GM12891 (cell line): ENCODE results near the gene KIAA1549.
"Not testable (repeated sequence)": the region's sequence is repeated elsewhere in the genome, so short reads cannot be mapped to it uniquely, and the experiment has no call there.

Experiments used
- DNase-seq: peaks from one replicate; pipeline ENCODE4 v3.0.0; 2011; ENCODE audit warnings: low spot score; ENCODE audit not compliant: insufficient read length
- FAIRE-seq: peaks from 2 replicates; lab custom pipeline; 2011; peaks lifted over from hg19 to GRCh38; lab: Jason Lieb, UNC
- PAX5 ChIP-seq: IDR thresholded peaks from 2 replicates; pipeline ENCODE4 v1.6.1; 2011; ENCODE audit warnings: low read length, moderate library complexity, mild to moderate bottlenecking; ENCODE audit not compliant: insufficient read depth, severe bottlenecking
- POLR2A ChIP-seq: IDR thresholded peaks from 2 replicates; pipeline ENCODE4 v1.6.1; 2011; ENCODE audit warnings: low read depth, low read length, control low read depth
- POLR2AphosphoS5 ChIP-seq: IDR thresholded peaks from 2 replicates; pipeline ENCODE4 v1.6.1; 2011; ENCODE audit warnings: low read depth, low read length, control low read depth
- POU2F2 ChIP-seq: IDR thresholded peaks from 2 replicates; pipeline ENCODE4 v1.6.1; 2011; ENCODE audit warnings: low read depth, mild to moderate bottlenecking, control low read depth, low read length, moderate library complexity
- SPI1 ChIP-seq: IDR thresholded peaks from 2 replicates; pipeline ENCODE4 v1.6.1; 2011; ENCODE audit warnings: low read depth, low read length, control low read depth
- TAF1 ChIP-seq: IDR thresholded peaks from 2 replicates; pipeline ENCODE4 v1.6.1; 2011; ENCODE audit warnings: low read depth, low read length, control low read depth

The KIAA1549 gene

GRCh38 chr7:138809346-138809745, 171.8 kb downstream of the KIAA1549 start:
- DNase-seq, result no peak
- TF ChIP-seq TAF1, result no peak
- no peak for TF ChIP-seq PAX5
- TF ChIP-seq POLR2AphosphoS5, result no peak
- no peak for TF ChIP-seq SPI1
- no peak for TF ChIP-seq POU2F2
- TF ChIP-seq POLR2A, result no peak
- FAIRE-seq, result no peak

GRCh38 chr7:138804618-138805017, 176.6 kb downstream of the KIAA1549 start:
- DNase-seq, result no peak
- TF ChIP-seq POLR2AphosphoS5 (no peak), TAF1 (no peak), SPI1 (no peak), PAX5 (no peak), POU2F2 (no peak), POLR2A (no peak)
- no peak for FAIRE-seq

- FAIRE-seq (no peak), DNase-seq (no peak)
- TF ChIP-seq POLR2AphosphoS5 (no peak), POLR2A (no peak), SPI1 (no peak), POU2F2 (no peak), TAF1 (no peak), PAX5 (no peak)
Observed at GRCh38 chr7:138802706-138803105, 178.5 kb downstream of the KIAA1549 start.

GRCh38 chr7:138801256-138801655, 179.9 kb downstream of the KIAA1549 start:
- FAIRE-seq, result no peak
- no peak for TF ChIP-seq PAX5
- no peak for TF ChIP-seq POLR2A
- TF ChIP-seq SPI1, result no peak
- no peak for TF ChIP-seq TAF1
- TF ChIP-seq POU2F2, result no peak
- no peak for TF ChIP-seq POLR2AphosphoS5
- no peak for DNase-seq

- no peak for FAIRE-seq
- DNase-seq, result no peak
- TF ChIP-seq POLR2A, result no peak
- no peak for TF ChIP-seq POU2F2
- TF ChIP-seq POLR2AphosphoS5, result no peak
- no peak for TF ChIP-seq TAF1
- no peak for TF ChIP-seq PAX5
- TF ChIP-seq SPI1, result no peak
Observed at GRCh38 chr7:138799336-138800000, 181.7 kb downstream of the KIAA1549 start.

GRCh38 chr7:138798836-138799235, 182.4 kb downstream of the KIAA1549 start:
- TF ChIP-seq PAX5 (no peak), TAF1 (no peak), POLR2A (no peak), SPI1 (no peak), POU2F2 (no peak), POLR2AphosphoS5 (no peak)
- no peak for DNase-seq
- no peak for FAIRE-seq

GRCh38 chr7:138797715-138798320, 183.4 kb downstream of the KIAA1549 start, which contains the start of the genes ATP6V0A4 and TMEM213:
TSS of gene ATP6V0A4 (minus strand) at chr7:138798196. CDS start at chr7:138771247, 26,949 bp downstream.
TSS of gene TMEM213 (plus strand) at chr7:138797994. CDS start at chr7:138798105, 111 bp downstream.
- FAIRE-seq, result no peak
- TF ChIP-seq POLR2AphosphoS5 (no peak), SPI1 (no peak), TAF1 (no peak), POLR2A (no peak), PAX5 (no peak), POU2F2 (no peak)
- DNase-seq, result no peak

GRCh38 chr7:138797046-138797445, 184.1 kb downstream of the KIAA1549 start:
- not testable (repeated sequence) for DNase-seq, FAIRE-seq

GRCh38 chr7:138796038-138796615, 185.1 kb downstream of the KIAA1549 start:
- DNase-seq, result no peak
- no peak for TF ChIP-seq PAX5
- no peak for TF ChIP-seq POU2F2
- no peak for TF ChIP-seq POLR2A
- FAIRE-seq, result no peak
